ENCODE measurements around the gene TSEN2. TPM values are rescaled to one million over a fixed set of nuclear protein-coding genes. Genes with fewer than 3 reads are reported as not detected.
A peak's percentile ranks its signal among the peaks of the same experiment; 100 is the strongest.

The TSEN2 gene
- total RNA-seq, 1 experiment from 2014 or later = 22.0 TPM

DNA sequence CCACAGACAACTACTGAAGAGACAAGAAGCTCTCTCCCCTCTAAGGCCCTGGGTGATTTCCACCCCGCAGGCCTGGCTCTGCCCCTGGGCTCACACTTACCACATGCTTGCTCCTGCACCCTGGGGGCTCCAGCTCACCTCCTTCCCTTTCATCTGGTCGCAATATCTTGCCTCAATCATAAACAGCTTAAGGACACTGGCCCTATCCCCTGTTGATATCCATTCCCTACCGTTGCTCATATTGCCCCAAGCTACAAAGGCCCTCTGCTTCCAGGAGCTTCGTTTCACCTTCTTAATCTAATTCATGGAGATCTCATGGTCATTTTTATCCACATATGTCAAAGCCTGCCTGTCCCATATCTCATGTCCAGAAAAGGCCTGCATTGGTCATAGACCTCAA, 46.0 kb upstream of the TSEN2 start:
- H3K27me3 ChIP-seq (ENCODE audit: control insufficient read depth, insufficient read depth, low read length) = no peaks in the 10 kb centered on the region
- CTCF ChIA-PET = no interaction called here
- peak overlapping the region; percentile 75; the same call in 1 of the 2 replicates for H3K27ac ChIP-seq (ENCODE audit: low read length)
- H3K9me3 ChIP-seq (ENCODE audit: control insufficient read depth, insufficient read depth, low read depth, low read length) = no peaks in the 10 kb centered on the region
- TF ChIP-seq, protein P1, sequence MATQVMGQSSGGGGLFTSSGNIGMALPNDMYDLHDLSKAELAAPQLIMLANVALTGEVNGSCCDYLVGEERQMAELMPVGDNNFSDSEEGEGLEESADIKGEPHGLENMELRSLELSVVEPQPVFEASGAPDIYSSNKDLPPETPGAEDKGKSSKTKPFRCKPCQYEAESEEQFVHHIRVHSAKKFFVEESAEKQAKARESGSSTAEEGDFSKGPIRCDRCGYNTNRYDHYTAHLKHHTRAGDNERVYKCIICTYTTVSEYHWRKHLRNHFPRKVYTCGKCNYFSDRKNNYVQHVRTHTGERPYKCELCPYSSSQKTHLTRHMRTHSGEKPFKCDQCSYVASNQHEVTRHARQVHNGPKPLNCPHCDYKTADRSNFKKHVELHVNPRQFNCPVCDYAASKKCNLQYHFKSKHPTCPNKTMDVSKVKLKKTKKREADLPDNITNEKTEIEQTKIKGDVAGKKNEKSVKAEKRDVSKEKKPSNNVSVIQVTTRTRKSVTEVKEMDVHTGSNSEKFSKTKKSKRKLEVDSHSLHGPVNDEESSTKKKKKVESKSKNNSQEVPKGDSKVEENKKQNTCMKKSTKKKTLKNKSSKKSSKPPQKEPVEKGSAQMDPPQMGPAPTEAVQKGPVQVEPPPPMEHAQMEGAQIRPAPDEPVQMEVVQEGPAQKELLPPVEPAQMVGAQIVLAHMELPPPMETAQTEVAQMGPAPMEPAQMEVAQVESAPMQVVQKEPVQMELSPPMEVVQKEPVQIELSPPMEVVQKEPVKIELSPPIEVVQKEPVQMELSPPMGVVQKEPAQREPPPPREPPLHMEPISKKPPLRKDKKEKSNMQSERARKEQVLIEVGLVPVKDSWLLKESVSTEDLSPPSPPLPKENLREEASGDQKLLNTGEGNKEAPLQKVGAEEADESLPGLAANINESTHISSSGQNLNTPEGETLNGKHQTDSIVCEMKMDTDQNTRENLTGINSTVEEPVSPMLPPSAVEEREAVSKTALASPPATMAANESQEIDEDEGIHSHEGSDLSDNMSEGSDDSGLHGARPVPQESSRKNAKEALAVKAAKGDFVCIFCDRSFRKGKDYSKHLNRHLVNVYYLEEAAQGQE (IDR thresholded peaks at IDR 0.05; ENCODE audit: insufficient read depth in 1 of 2, low read depth in 2 of 2, low read length in 1 of 2) = no peak
- TF ChIP-seq POLR2AphosphoS5 (IDR thresholded peaks at IDR 0.05; ENCODE audit: low read depth, low read length) = no peak
- TF ChIP-seq, protein P2, sequence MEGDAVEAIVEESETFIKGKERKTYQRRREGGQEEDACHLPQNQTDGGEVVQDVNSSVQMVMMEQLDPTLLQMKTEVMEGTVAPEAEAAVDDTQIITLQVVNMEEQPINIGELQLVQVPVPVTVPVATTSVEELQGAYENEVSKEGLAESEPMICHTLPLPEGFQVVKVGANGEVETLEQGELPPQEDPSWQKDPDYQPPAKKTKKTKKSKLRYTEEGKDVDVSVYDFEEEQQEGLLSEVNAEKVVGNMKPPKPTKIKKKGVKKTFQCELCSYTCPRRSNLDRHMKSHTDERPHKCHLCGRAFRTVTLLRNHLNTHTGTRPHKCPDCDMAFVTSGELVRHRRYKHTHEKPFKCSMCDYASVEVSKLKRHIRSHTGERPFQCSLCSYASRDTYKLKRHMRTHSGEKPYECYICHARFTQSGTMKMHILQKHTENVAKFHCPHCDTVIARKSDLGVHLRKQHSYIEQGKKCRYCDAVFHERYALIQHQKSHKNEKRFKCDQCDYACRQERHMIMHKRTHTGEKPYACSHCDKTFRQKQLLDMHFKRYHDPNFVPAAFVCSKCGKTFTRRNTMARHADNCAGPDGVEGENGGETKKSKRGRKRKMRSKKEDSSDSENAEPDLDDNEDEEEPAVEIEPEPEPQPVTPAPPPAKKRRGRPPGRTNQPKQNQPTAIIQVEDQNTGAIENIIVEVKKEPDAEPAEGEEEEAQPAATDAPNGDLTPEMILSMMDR (IDR thresholded peaks at IDR 0.05) = no peak
- no peak for TF ChIP-seq SIN3A (IDR thresholded peaks at IDR 0.05; ENCODE audit: borderline replicate concordance, insufficient read depth, low read depth, low read length)
- peak; percentile 32; the same call in 1 of the 2 replicates for TF ChIP-seq TCF7L2 (IDR thresholded peaks at IDR 0.05; ENCODE audit: low read depth, low read length)
- intact Hi-C loops (cut with micrococcal nuclease; ENCODE audit: unreplicated experiment) (no loop called here), in situ Hi-C loops (cut with HindIII; ENCODE audit: low pct_unique_long_range_greater_than_20kb, low sequenced_read_pairs) (no loop called here)
- peaks cover 24% of the 10 kb centered on the region for H3K4me1 ChIP-seq (ENCODE audit: control insufficient read depth, insufficient read depth, low read length)
- H3K4me3 ChIP-seq (ENCODE audit: low read depth in 2 of 2, low read length in 2 of 2) = no peak overlapping the region
- 0 out of 2 replicates have a peak, but pooled peaks have one; percentile 14 for ATAC-seq
- POLR2A ChIA-PET = no interaction called here
- H3K36me3 ChIP-seq (ENCODE audit: control insufficient read depth, insufficient read depth, low read length) = no peaks in the 10 kb centered on the region
- DNase-seq (ENCODE audit: low read depth, low spot score) = no peak
- no TSS peak for BruUV-seq (replicated peaks)

DNA sequence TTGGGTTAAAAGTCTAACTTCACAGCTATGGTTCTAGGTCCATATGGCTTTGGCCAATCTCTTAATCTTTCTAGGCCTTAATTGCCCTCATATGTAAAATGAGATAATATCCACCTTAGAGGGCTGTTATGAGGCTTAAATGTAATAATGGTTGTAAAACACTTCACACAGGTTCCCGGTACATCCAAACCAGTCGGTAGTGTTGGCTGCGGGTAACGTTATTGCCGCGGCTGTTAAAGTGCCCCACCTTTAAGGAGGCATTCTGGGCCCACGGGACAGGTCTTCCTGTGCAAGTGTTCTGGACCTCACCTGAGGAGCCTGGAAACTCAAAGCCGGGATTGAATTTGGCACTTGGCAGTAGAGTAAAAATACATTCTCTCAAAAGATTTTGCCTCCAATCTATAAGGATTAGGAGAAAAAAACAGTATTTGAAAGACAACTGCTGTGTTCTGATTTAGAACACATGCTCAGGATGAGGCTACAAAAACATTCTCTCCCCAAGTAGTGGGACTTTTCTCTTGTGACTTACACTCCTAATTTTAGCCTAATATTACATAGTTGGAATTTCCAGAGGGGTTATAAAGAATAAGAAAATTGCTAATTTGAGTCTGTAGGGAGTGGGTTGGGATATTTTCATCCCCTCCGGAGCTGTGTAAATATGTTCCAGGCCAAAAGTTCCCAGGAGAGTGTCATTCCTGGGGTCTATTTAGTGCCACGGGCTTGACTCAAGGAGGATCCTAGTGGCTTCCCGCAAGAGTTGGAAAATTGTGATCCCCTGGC, 44.9 kb upstream of the TSEN2 start:
- TF ChIP-seq, protein P1 (IDR thresholded peaks at IDR 0.05; ENCODE audit: insufficient read depth in 1 of 2, low read depth in 2 of 2, low read length in 1 of 2) = no peak
- TF ChIP-seq TCF7L2 (IDR thresholded peaks at IDR 0.05; ENCODE audit: low read depth, low read length) (no peak), SIN3A (IDR thresholded peaks at IDR 0.05; ENCODE audit: borderline replicate concordance, insufficient read depth, low read depth, low read length) (no peak), POLR2AphosphoS5 (IDR thresholded peaks at IDR 0.05; ENCODE audit: low read depth, low read length) (no peak)
- TF ChIP-seq, protein P2 (IDR thresholded peaks at IDR 0.05) = no peak
- Histone ChIP-seq H3K27ac (ENCODE audit: low read length) (peak overlapping the region; percentile 98; the same call in 1 of the 2 replicates), H3K9me3 (ENCODE audit: control insufficient read depth, insufficient read depth, low read depth, low read length) (no peaks in the 10 kb centered on the region), H3K4me1 (ENCODE audit: control insufficient read depth, insufficient read depth, low read length) (peaks cover 30% of the 10 kb centered on the region), H3K4me3 (ENCODE audit: low read depth in 2 of 2, low read length in 2 of 2) (no peak overlapping the region), H3K27me3 (ENCODE audit: control insufficient read depth, insufficient read depth, low read length) (no peaks in the 10 kb centered on the region), H3K36me3 (ENCODE audit: control insufficient read depth, insufficient read depth, low read length) (no peaks in the 10 kb centered on the region)
- ChIA-PET CTCF (no interaction called here), POLR2A (no interaction called here)
- BruUV-seq (replicated peaks) = no TSS peak
- ATAC-seq (no peak), DNase-seq (ENCODE audit: low read depth, low spot score) (no peak)
- intact Hi-C loops (cut with micrococcal nuclease; ENCODE audit: unreplicated experiment) = no loop called here
- in situ Hi-C loops (cut with HindIII; ENCODE audit: low pct_unique_long_range_greater_than_20kb, low sequenced_read_pairs) = no loop called here
